HCT116 (cell line): ENCODE data around the gene SSNA1. TPM values are rescaled to one million over a fixed set of nuclear protein-coding genes. Genes with fewer than 3 reads are reported as not detected.

Experiments used
- ATAC-seq: fragments of 200-7000 bp; cut with Tn5 transposase; 2 replicates; pipeline ENCODE4 v1.9.1; 2020; ENCODE audit warnings: mild to moderate bottlenecking, moderate library complexity
- BruUV-seq: library from RNA; stranded (reverse); fragments of 400-500 nt; replicated peaks from 2 replicates; lab custom pipeline; 2021; lab: Mats Ljungman, UMichigan
- CTCF ChIA-PET: fragments of 300-600 bp; sonication (Branson Sonifier 250); formaldehyde crosslinking; loops from one replicate; lab custom pipeline; 2021; ENCODE audit warnings: antibody characterized with exemption; lab: Charles Lee
- POLR2A ChIA-PET: fragments of 300-600, 350-600 bp; sonication (Branson Sonifier 250); formaldehyde crosslinking; loops from one replicate; lab custom pipeline; 2021; ENCODE audit warnings: antibody characterized with exemption; lab: Charles Lee
- RAD21 ChIA-PET, 2 experiments: fragments of 300-600 bp; sonication (Branson Sonifier 250); formaldehyde crosslinking; loops; one replicate each; lab custom pipeline; 2023; ENCODE audit warnings: low total read pairs in 2 of 2; ENCODE audit not compliant: uncharacterized antibody in 2 of 2, unreplicated experiment in 2 of 2, low non-redundant PET in 1 of 2; lab: Charles Lee
- DNase-seq: peaks from one replicate; pipeline ENCODE4 v3.0.0-alpha.2; 2010; ENCODE audit warnings: low read depth, low spot score
- H2AFZ ChIP-seq: fragments of 200-600 bp; shearing (Covaris generic), sonication (generic); 2 replicates; pipeline ENCODE4 v1.6.1; 2017; ENCODE audit warnings: low read depth, mixed run types, mixed read lengths, antibody characterized with exemption, low read length; ENCODE audit not compliant: poor library complexity, severe bottlenecking
- H3K27ac ChIP-seq: 2 replicates; pipeline ENCODE4 v1.5.1; 2012; ENCODE audit warnings: low read depth, low read length
- H3K27me3 ChIP-seq: fragments of 200-600 bp; sonication (generic); 2 replicates; pipeline ENCODE4 v1.6.1; 2016; ENCODE audit warnings: mixed run types, low read length, mixed read lengths; ENCODE audit not compliant: insufficient read depth
- H3K36me3 ChIP-seq, 2 experiments: fragments of 200-500 bp in 1 of 2; fragments of 200-600 bp in 1 of 2; sonication (Bioruptor generic) in 1 of 2; sonication (generic) in 1 of 2; 2 replicates each; pipeline versions ENCODE4 v1.5.1 to v1.6.1; 2014 to 2016; ENCODE audit warnings: low read length in 2 of 2, inconsistent platforms in 1 of 2, mixed read lengths in 1 of 2, mixed run types in 1 of 2; ENCODE audit not compliant: insufficient read depth in 2 of 2, control insufficient read depth in 1 of 2
- H3K4me1 ChIP-seq, 2 experiments: fragments of 200-600 bp in 1 of 2; sonication (generic) in 1 of 2; 2 replicates each; pipeline versions ENCODE4 v1.5.1 to v1.6.1; 2012 to 2017; ENCODE audit warnings: low read length in 2 of 2, inconsistent platforms in 1 of 2, mild to moderate bottlenecking in 1 of 2, mixed read lengths in 1 of 2, mixed run types in 1 of 2, moderate library complexity in 1 of 2; ENCODE audit not compliant: insufficient read depth in 2 of 2, control insufficient read depth in 1 of 2
- H3K4me2 ChIP-seq: fragments of 200-600 bp; sonication (generic); 2 replicates; pipeline ENCODE4 v1.6.1; 2017; ENCODE audit warnings: mixed run types, low read length, mixed read lengths
- H3K4me3 ChIP-seq, 2 experiments: fragments of 200-600 bp in 1 of 2; sonication (generic) in 1 of 2; replicated peaks in 1 of 2; 2 replicates each; pipeline ENCODE4 v1.5.1; 2011 to 2016; ENCODE audit warnings: low read length in 2 of 2, control low read depth in 1 of 2, low read depth in 1 of 2, mild to moderate bottlenecking in 1 of 2, mixed read lengths in 1 of 2, mixed run types in 1 of 2
- H3K79me2 ChIP-seq: fragments of 200-600 bp; sonication (generic); 2 replicates; pipeline ENCODE4 v1.6.1; 2017; ENCODE audit warnings: mild to moderate bottlenecking, mixed run types, low read length, moderate library complexity, mixed read lengths; ENCODE audit not compliant: insufficient read depth
- H3K9ac ChIP-seq: fragments of 200-600 bp; sonication (generic); 2 replicates; pipeline ENCODE4 v1.6.1; 2016; ENCODE audit warnings: low read length, mixed read lengths
- H3K9me2 ChIP-seq: fragments of 200-600 bp; sonication (generic), shearing (Covaris generic); 2 replicates; pipeline ENCODE4 v1.6.1; 2017; ENCODE audit warnings: mixed run types, mild to moderate bottlenecking, moderate library complexity; ENCODE audit not compliant: insufficient read depth
- H3K9me3 ChIP-seq, 2 experiments: fragments of 200-500 bp in 1 of 2; fragments of 200-600 bp in 1 of 2; sonication (Bioruptor generic) in 1 of 2; sonication (generic) in 1 of 2; 2 replicates each; pipeline ENCODE4 v1.6.1; 2014 to 2017; ENCODE audit warnings: low read length in 2 of 2, mixed read lengths in 2 of 2, inconsistent platforms in 1 of 2, low read depth in 1 of 2, mild to moderate bottlenecking in 1 of 2, mixed run types in 1 of 2, moderate library complexity in 1 of 2; ENCODE audit not compliant: control insufficient read depth in 1 of 2, insufficient read depth in 1 of 2
- H4K20me1 ChIP-seq: fragments of 200-600 bp; sonication (generic), shearing (Covaris generic); 2 replicates; pipeline ENCODE4 v1.6.1; 2017; ENCODE audit warnings: mixed run types, mild to moderate bottlenecking, moderate library complexity; ENCODE audit not compliant: insufficient read depth
- EGR1 ChIP-seq: IDR thresholded peaks from 2 replicates; pipeline ENCODE4 v1.6.1; 2012; ENCODE audit warnings: low read depth
- EZH2phosphoT487 ChIP-seq: fragments of 200-600 bp; IDR thresholded peaks from 2 replicates; pipeline ENCODE4 v1.6.1; 2018; ENCODE audit warnings: antibody characterized with exemption, borderline replicate concordance
- JUND ChIP-seq: IDR thresholded peaks from 2 replicates; pipeline ENCODE4 v1.6.1; 2012
- MAX ChIP-seq: IDR thresholded peaks from 2 replicates; pipeline ENCODE4 v1.6.1; 2012
- POLR2A ChIP-seq: IDR thresholded peaks from 2 replicates; pipeline ENCODE4 v1.7.0; 2011; ENCODE audit warnings: borderline replicate concordance; ENCODE audit not compliant: insufficient read depth, insufficient read length; ENCODE audit errors: extremely low read depth
- ZBTB33 ChIP-seq: IDR thresholded peaks from 2 replicates; pipeline ENCODE4 v1.6.1; 2011; ENCODE audit warnings: mild to moderate bottlenecking, low read length, moderate library complexity; ENCODE audit not compliant: insufficient replicate concordance; ENCODE audit errors: extremely low read depth
- ZNF274 ChIP-seq: fragments of 200-500 bp; sonication (Bioruptor generic); IDR thresholded peaks from 2 replicates; pipeline ENCODE4 v1.6.1; 2014; ENCODE audit warnings: mild to moderate bottlenecking, low read depth, low read length, inconsistent platforms
- intact Hi-C: fragments of 100-400 bp; cut with micrococcal nuclease; formaldehyde crosslinking; loops from 2 replicates; pipeline ENCODE4 v1.10.0; 2022
- total RNA-seq: library from RNA; stranded (reverse); gene quantifications from one replicate; pipeline ENCODE4 v1.2.1, GENCODE V29; 2021; ENCODE audit not compliant: unreplicated experiment

SSNA1 gene
- total RNA-seq, 1 experiment from 2014 or later = 84.7 TPM

GRCh38 chr9:137214620-137215019 lies 26.1 kb downstream of the SSNA1 start:
- Histone ChIP-seq H3K9me3 (no peaks in the 10 kb centered on the region), H3K4me2 (no peak overlapping the region), H2AFZ (no peak overlapping the region), H3K4me3 (no peak overlapping the region), H3K79me2 (no peaks in the 10 kb centered on the region), H4K20me1 (no peaks in the 10 kb centered on the region), H3K27me3 (no peaks in the 10 kb centered on the region), H3K4me1 (peaks cover 28 to 44% of the 10 kb centered on the region in 2 experiments), H3K36me3 (peaks cover 0 to 6% of the 10 kb centered on the region in 2 experiments; a peak in 1 of 4 replicates), H3K27ac (peak overlapping the region; percentile 22; the same call in 1 of the 2 replicates), H3K9ac (no peak overlapping the region), H3K9me2 (no peaks in the 10 kb centered on the region)
- DNase-seq (no peak), ATAC-seq (no peak)
- RAD21 ChIA-PET = no interaction called here
- BruUV-seq = no TSS peak
- intact Hi-C loops = no loop called here
- no peak for TF ChIP-seq EGR1
- no peak for TF ChIP-seq JUND
- TF ChIP-seq ZNF274 = no peak
- TF ChIP-seq EZH2phosphoT487 = no peak
- no peak for TF ChIP-seq MAX
- TF ChIP-seq POLR2A = no peak
- no peak for TF ChIP-seq ZBTB33
- POLR2A ChIA-PET = interaction anchor here (1.5 kb wide), 1 partner anchor 9 kb away, joined by 4 read pairs; no protein-coding TSS in a partner anchor
- CTCF ChIA-PET = interaction anchor here (2.4 kb wide), 1 partner anchor 8 kb away, joined by 16 read pairs; the partner anchor contains the start of gene RNF208
